ENCODE results near the gene CCDC57.

CCDC57 gene

GRCh38 chr17:82173351-82174041 lies 39.1 kb downstream of the CCDC57 start:
- DNase-seq: no peak

GRCh38 chr17:82172486-82173160 lies 40.0 kb downstream of the CCDC57 start:
- no peak for DNase-seq

- no peak for DNase-seq
Observed at GRCh38 chr17:82171750-82172375, 40.8 kb downstream of the CCDC57 start.

- no peak for DNase-seq
Observed at GRCh38 chr17:82170412-82170961, 42.2 kb downstream of the CCDC57 start.

- no peak for DNase-seq
Observed at GRCh38 chr17:82168568-82168967, 44.1 kb downstream of the CCDC57 start.

- no peak for DNase-seq
Observed at GRCh38 chr17:82167028-82167427, 45.6 kb downstream of the CCDC57 start.

GRCh38 chr17:82164853-82165252 lies 47.8 kb downstream of the CCDC57 start:
- no peak for DNase-seq

- DNase-seq: no peak
Observed at GRCh38 chr17:82161216-82161615, 51.4 kb downstream of the CCDC57 start.

- DNase-seq: no peak
Observed at GRCh38 chr17:82160075-82160474, 52.6 kb downstream of the CCDC57 start.

- DNase-seq: no peak
Observed at GRCh38 chr17:82158825-82159224, 53.8 kb downstream of the CCDC57 start.

- no peak for DNase-seq
Observed at GRCh38 chr17:82157046-82158035, 55.3 kb downstream of the CCDC57 start.

GRCh38 chr17:82156284-82156925 lies 56.2 kb downstream of the CCDC57 start:
- no peak for DNase-seq

GRCh38 chr17:82155606-82156005 lies 57.0 kb downstream of the CCDC57 start:
- no peak for DNase-seq

- no peak for DNase-seq
Observed at GRCh38 chr17:82154881-82155331, 57.7 kb downstream of the CCDC57 start.

- peak; percentile 45 for DNase-seq
Observed at GRCh38 chr17:82153745-82154375, 58.8 kb downstream of the CCDC57 start.

GRCh38 chr17:82153295-82153691 lies 59.3 kb downstream of the CCDC57 start:
- DNase-seq: no peak

GRCh38 chr17:82152556-82153294 lies 59.9 kb downstream of the CCDC57 start:
- DNase-seq: no peak

- no peak for DNase-seq
Observed at GRCh38 chr17:82152114-82152513, 60.5 kb downstream of the CCDC57 start.

- DNase-seq: no peak
Observed at GRCh38 chr17:82151106-82151957, 61.3 kb downstream of the CCDC57 start.
